T-cell (primary cell): ENCODE results near the gene ABHD5. TPM values are rescaled to one million over a fixed set of nuclear protein-coding genes. Genes with fewer than 3 reads are reported as not detected.
"Not testable (repeated sequence)": the region's sequence is repeated elsewhere in the genome, so short reads cannot be mapped to it uniquely, and the experiment has no call there.

Experiments
- ATAC-seq, 4 experiments: fragments of 200-7000 bp in 3 of 4; fragments of 150-1000 bp in 1 of 4; cut with Tn5 transposase; replicated peaks in 1 of 4; 1 replicate in 3 of 4; 2 replicates in 1 of 4; pipeline ENCODE4 v1.10.0; 2021; ENCODE audit warnings: moderate library complexity in 3 of 4, mild to moderate bottlenecking in 2 of 4, moderate number of reproducible peaks in 1 of 4
- CTCF ChIA-PET, 2 donors: fragments of 300-600 bp; sonication (Branson Sonifier 250); formaldehyde crosslinking; loops; one replicate each; lab custom pipeline; 2022; ENCODE audit warnings: antibody characterized with exemption in 2 of 2; lab: Charles Lee
- POLR2A ChIA-PET, 2 donors: fragments of 300-600 bp; sonication (Branson Sonifier 250); formaldehyde crosslinking; loops; one replicate each; lab custom pipeline; 2022; ENCODE audit warnings: antibody characterized with exemption in 2 of 2; lab: Charles Lee
- DNase-seq, 35 experiments: peaks; one replicate each; pipeline versions ENCODE4 v3.0.0 to v3.0.0-alpha.2; 2013 to 2023
- H3K27ac ChIP-seq: one replicate; pipeline ENCODE4 v1.5.1; 2013; ENCODE audit warnings: low read length
- H3K27me3 ChIP-seq, 2 experiments: replicated peaks in 1 of 2; 1 replicate in 1 of 2; 2 replicates in 1 of 2; pipeline versions ENCODE4 v1.6.1 to v1.7.0; 2013; ENCODE audit warnings: low read length in 1 of 2, mixed read lengths in 1 of 2; ENCODE audit not compliant: control insufficient read depth in 2 of 2, insufficient read depth in 2 of 2; ENCODE audit errors: extremely low read depth in 1 of 2
- H3K36me3 ChIP-seq, 2 donors: 1 replicate in 1 of 2; 2 replicates in 1 of 2; pipeline versions ENCODE4 v1.6.1 to v1.7.0; 2013; ENCODE audit warnings: low read length in 1 of 2; ENCODE audit not compliant: control insufficient read depth in 2 of 2, insufficient read depth in 1 of 2; ENCODE audit errors: extremely low read depth in 1 of 2
- H3K4me1 ChIP-seq, 2 experiments: 1 replicate in 1 of 2; 2 replicates in 1 of 2; pipeline versions ENCODE4 v1.6.1 to v1.7.0; 2013; ENCODE audit warnings: low read length in 2 of 2, mixed read lengths in 1 of 2; ENCODE audit not compliant: insufficient read depth in 2 of 2, control insufficient read depth in 1 of 2; ENCODE audit errors: extremely low read depth in 1 of 2
- H3K4me3 ChIP-seq, 2 donors: 1 replicate in 1 of 2; 2 replicates in 1 of 2; pipeline versions ENCODE4 v1.5.1 to v1.7.0; 2013; ENCODE audit warnings: mild to moderate bottlenecking in 2 of 2, low read length in 1 of 2, moderate library complexity in 1 of 2; ENCODE audit not compliant: control insufficient read depth in 1 of 2; ENCODE audit errors: extremely low read depth in 1 of 2
- H3K9me3 ChIP-seq: 2 replicates; pipeline ENCODE4 v1.7.0; 2013
- H3K27ac Mint-ChIP-seq, 2 donors: one replicate each; pipeline ENCODE4 v1.8.0; 2020 to 2021; ENCODE audit warnings: mild to moderate bottlenecking in 2 of 2, mixed read lengths in 2 of 2
- H3K27me3 Mint-ChIP-seq, 2 donors: one replicate each; pipeline ENCODE4 v1.8.0; 2021 to 2022; ENCODE audit warnings: mixed read lengths in 2 of 2
- H3K36me3 Mint-ChIP-seq: one replicate; pipeline ENCODE4 v1.8.0; 2021; ENCODE audit warnings: mixed read lengths
- H3K4me1 Mint-ChIP-seq, 3 donors: one replicate each; pipeline ENCODE4 v1.8.0; 2020 to 2022; ENCODE audit warnings: mixed read lengths in 3 of 3, mild to moderate bottlenecking in 1 of 3
- H3K4me3 Mint-ChIP-seq, 3 donors: one replicate each; pipeline ENCODE4 v1.8.0; 2020 to 2022; ENCODE audit warnings: mild to moderate bottlenecking in 3 of 3, mixed read lengths in 3 of 3, moderate library complexity in 3 of 3
- H3K9me3 Mint-ChIP-seq, 3 donors: one replicate each; pipeline ENCODE4 v1.8.0; 2020 to 2022; ENCODE audit warnings: mixed read lengths in 3 of 3
- whole genome bisulfite sequencing: methylation state at CpG from one replicate; pipeline ENCODE4 v1.1.5; 2013; ENCODE audit warnings: missing lambda C conversion rate; ENCODE audit not compliant: insufficient coverage; 5-methylcytosine and 5-hydroxymethylcytosine counted together
- total RNA-seq, 35 experiments: library from RNA in 6 of 35; stranded (reverse) in 6 of 35; fragments of 120-200 nt in 1 of 35; gene quantifications; one replicate each; pipeline versions ENCODE4 v1.2.1 to v1.2.4 and lab custom pipeline; 2013 to 2026

The ABHD5 gene
- total RNA-seq, 5 donors from 2014 or later (not counting 1 experiment from before 2014, with no cell fraction given): 5.3 to 9.2 (median 8.2) TPM

GRCh38 chr3:43680857-43681256 lies 9.9 kb upstream of the ABHD5 start:
- H3K4me1 Mint-ChIP-seq, H3K27ac Mint-ChIP-seq, H3K36me3 ChIP-seq, H3K4me3 Mint-ChIP-seq, ATAC-seq, H3K27me3 Mint-ChIP-seq, H3K9me3 ChIP-seq, H3K4me3 ChIP-seq, H3K27ac ChIP-seq, H3K27me3 ChIP-seq, H3K36me3 Mint-ChIP-seq, H3K4me1 ChIP-seq, CTCF ChIA-PET, H3K9me3 Mint-ChIP-seq, DNase-seq, POLR2A ChIA-PET: not testable (repeated sequence)
- WGBS: no CpG with 5 or more reads among the region's 4 CpGs

- ChIA-PET CTCF (no interaction called here), POLR2A (no interaction called here)
- H3K27me3 ChIP-seq: no peaks in the 10 kb centered on the region
- no peaks in the 10 kb centered on the region for H3K36me3 ChIP-seq
- Mint-ChIP-seq H3K27ac (no peak overlapping the region), H3K4me1 (peaks cover 4 to 7% (median 4%) of the 10 kb centered on the region in 3 donors), H3K9me3 (no peaks in the 10 kb centered on the region), H3K27me3 (peaks cover 0 to 3% of the 10 kb centered on the region in 2 donors), H3K36me3 (no peaks in the 10 kb centered on the region), H3K4me3 (no peak overlapping the region)
- WGBS: no CpG with 5 or more reads among the region's 3 CpGs
- ATAC-seq: no peak
- H3K27ac ChIP-seq: no peak overlapping the region
- no peaks in the 10 kb centered on the region for H3K9me3 ChIP-seq
- H3K4me3 ChIP-seq: no peak overlapping the region
- H3K4me1 ChIP-seq: peaks cover 0 to 2% of the 10 kb centered on the region in 2 experiments
- DNase-seq: no peak
Observed at GRCh38 chr3:43684944-43685343, 5.8 kb upstream of the ABHD5 start.

DNA sequence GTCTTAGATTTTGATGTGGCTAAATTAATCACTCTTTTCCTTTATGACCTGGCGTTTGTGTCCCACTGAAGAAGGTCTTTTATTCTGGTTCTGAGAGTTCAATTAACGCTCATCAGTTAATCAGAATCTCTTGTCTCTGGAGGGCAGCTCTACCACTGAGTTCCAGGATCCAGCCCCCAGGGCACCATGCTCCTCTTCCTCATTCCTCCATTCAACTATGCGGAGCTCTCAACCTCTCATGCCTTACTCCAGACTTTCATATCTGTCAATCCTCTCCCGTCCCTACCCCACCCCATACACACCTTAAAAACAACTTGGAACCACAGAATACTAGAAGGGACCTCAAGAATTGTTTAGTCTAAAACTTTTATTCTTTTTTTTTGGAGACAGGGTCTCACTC lies 4.8 kb upstream of the ABHD5 start:
- H3K27ac ChIP-seq: no peak overlapping the region
- ChIA-PET CTCF (no interaction called here), POLR2A (no interaction called here)
- no peaks in the 10 kb centered on the region for H3K36me3 Mint-ChIP-seq
- H3K4me3 ChIP-seq: no peak overlapping the region
- H3K4me1 Mint-ChIP-seq: peaks cover 6 to 16% (median 9%) of the 10 kb centered on the region in 3 donors
- DNase-seq (no peak), ATAC-seq (no peak)
- no peaks in the 10 kb centered on the region for H3K27me3 ChIP-seq
- H3K4me1 ChIP-seq: peaks cover 0 to 8% of the 10 kb centered on the region in 2 experiments
- no peak overlapping the region for H3K4me3 Mint-ChIP-seq
- H3K27me3 Mint-ChIP-seq: no peaks in the 10 kb centered on the region
- H3K9me3 Mint-ChIP-seq: no peaks in the 10 kb centered on the region
- H3K36me3 ChIP-seq: no peaks in the 10 kb centered on the region
- no peaks in the 10 kb centered on the region for H3K9me3 ChIP-seq
- H3K27ac Mint-ChIP-seq: no peak overlapping the region
- 84% methylated on average over 3 of the region's 4 CpGs for WGBS

DNA sequence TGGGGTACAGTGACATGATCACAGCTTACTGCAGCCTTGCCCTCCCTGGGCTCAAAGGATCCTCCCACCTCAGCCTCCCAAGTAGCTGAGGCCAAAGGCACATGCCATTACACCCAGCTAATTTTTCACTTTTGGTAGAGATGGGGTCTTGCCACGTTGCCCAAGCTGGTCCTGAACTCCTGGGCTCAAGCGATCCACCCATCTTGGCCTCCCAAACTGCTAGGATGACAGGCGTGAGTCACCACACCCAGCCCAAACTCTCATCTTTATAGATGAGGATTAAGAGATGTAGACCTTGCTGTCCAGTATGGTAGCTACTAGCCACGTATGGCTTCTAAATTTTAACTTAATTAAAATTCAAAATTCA lies 4.4 kb upstream of the ABHD5 start:
- Mint-ChIP-seq H3K27me3 (no peaks in the 10 kb centered on the region), H3K36me3 (no peaks in the 10 kb centered on the region), H3K27ac (no peak overlapping the region), H3K4me1 (peaks cover 6 to 16% (median 10%) of the 10 kb centered on the region in 3 donors), H3K4me3 (no peak overlapping the region), H3K9me3 (no peaks in the 10 kb centered on the region)
- H3K36me3 ChIP-seq: no peaks in the 10 kb centered on the region
- DNase-seq (no peak), ATAC-seq (no peak)
- H3K27me3 ChIP-seq: no peaks in the 10 kb centered on the region
- no peak overlapping the region for H3K27ac ChIP-seq
- H3K4me3 ChIP-seq: no peak overlapping the region
- no CpG with 5 or more reads among the region's 4 CpGs for WGBS
- H3K4me1 ChIP-seq: peaks cover 0 to 8% of the 10 kb centered on the region in 2 experiments
- POLR2A ChIA-PET: no interaction called here
- CTCF ChIA-PET: no interaction called here
- H3K9me3 ChIP-seq: no peaks in the 10 kb centered on the region

DNA sequence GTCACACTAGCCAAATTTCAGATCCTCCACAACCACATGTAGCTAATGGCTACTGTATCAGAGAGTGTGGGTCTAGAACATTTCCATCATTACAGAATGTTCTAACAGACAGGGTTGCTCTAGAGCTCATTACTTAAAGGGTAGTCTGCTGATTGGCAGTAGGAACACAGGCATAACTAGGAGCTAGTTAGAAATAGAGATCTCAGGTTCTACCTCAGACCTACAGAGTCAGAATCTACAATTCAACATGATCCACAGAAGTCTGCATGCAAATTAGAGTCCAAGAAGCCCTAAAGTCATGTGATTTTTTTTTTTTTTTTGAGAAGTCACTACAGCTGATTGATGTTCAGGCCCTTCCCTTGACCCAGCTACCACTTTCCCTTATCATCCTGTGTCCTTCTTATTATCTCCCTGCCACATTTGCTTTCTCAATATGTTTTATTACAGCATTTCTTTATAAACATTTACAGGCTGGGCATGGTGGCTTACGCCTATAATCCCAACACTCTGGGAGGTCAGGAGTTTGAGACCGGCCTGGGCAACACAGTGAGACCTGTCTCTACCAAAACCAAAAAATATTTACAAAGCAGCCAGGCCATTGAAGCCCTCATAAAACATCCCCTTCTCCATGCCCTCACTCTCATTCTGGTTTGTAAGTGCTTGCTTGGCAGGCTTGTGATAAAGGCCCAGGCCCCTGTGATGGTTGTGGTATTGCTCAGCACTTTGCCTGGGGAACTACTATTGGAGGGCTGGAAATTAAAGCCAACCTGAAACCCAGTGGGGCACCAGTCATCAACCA lies 3.8 kb upstream of the ABHD5 start:
- Histone ChIP-seq H3K27ac (no peak overlapping the region), H3K9me3 (no peaks in the 10 kb centered on the region), H3K4me1 (peaks cover 3 to 12% of the 10 kb centered on the region in 2 experiments), H3K27me3 (no peaks in the 10 kb centered on the region), H3K36me3 (no peaks in the 10 kb centered on the region), H3K4me3 (no peak overlapping the region)
- Mint-ChIP-seq H3K27me3 (no peaks in the 10 kb centered on the region), H3K4me3 (no peak overlapping the region), H3K27ac (no peak overlapping the region), H3K36me3 (no peaks in the 10 kb centered on the region), H3K9me3 (no peaks in the 10 kb centered on the region), H3K4me1 (peaks cover 10 to 21% (median 15%) of the 10 kb centered on the region in 3 donors)
- POLR2A ChIA-PET: no interaction called here
- ATAC-seq: no peak
- no CpG with 5 or more reads among the region's 2 CpGs for WGBS
- CTCF ChIA-PET: no interaction called here
- no peak for DNase-seq

DNA sequence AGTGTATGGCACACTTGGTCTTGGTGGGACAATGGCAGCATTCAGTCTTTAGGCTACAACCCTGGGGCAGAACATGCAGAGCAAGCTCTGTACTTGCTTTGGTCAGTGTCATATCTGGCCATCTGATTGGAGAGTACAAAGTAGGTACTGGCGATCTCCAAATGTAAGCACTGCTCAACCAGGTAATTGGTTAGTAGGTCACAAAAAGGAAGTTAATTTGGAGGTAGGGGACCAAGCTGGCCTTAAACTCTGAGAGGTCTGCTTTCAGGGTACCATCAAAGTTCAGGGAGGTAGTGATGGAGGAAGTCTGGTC lies 3.3 kb upstream of the ABHD5 start:
- H3K4me1 Mint-ChIP-seq: peaks cover 16 to 27% (median 21%) of the 10 kb centered on the region in 3 donors
- no peaks in the 10 kb centered on the region for H3K27me3 Mint-ChIP-seq
- H3K36me3 Mint-ChIP-seq: no peaks in the 10 kb centered on the region
- POLR2A ChIA-PET: no interaction called here
- no peak overlapping the region for H3K27ac Mint-ChIP-seq
- DNase-seq (no peak), ATAC-seq (no peak)
- no peaks in the 10 kb centered on the region for H3K9me3 ChIP-seq
- CTCF ChIA-PET: no interaction called here
- no peaks in the 10 kb centered on the region for H3K27me3 ChIP-seq
- no peaks in the 10 kb centered on the region for H3K9me3 Mint-ChIP-seq
- WGBS: 100% methylated on average over 1 of the region's 1 CpG
- no peak overlapping the region for H3K4me3 ChIP-seq
- H3K4me3 Mint-ChIP-seq: no peak overlapping the region
- H3K36me3 ChIP-seq: no peaks in the 10 kb centered on the region
- H3K27ac ChIP-seq: no peak overlapping the region
- peaks cover 4 to 12% of the 10 kb centered on the region in 2 experiments for H3K4me1 ChIP-seq
